Activated CD8-positive, alpha-beta memory T cell treated with anti-CD3 and anti-CD28 coated beads, Interleukin-2, amount 50 U/mL, for 4 hours (primary cell): Measurements from ENCODE around the gene TRMT5.

Experiments
- DNase-seq: peaks from one replicate; pipeline ENCODE4 v3.0.0-alpha.2; 2020

Gene TRMT5

GRCh38 chr14:60980811-60981632 is at the start of gene TRMT5, which contains the start of gene SLC38A6:
Gene TRMT5, minus strand, starts transcription at chr14:60981079. Its CDS starts 106 bp downstream, at chr14:60980973.
Gene SLC38A6, plus strand, starts transcription at chr14:60981245. Its CDS starts 33 bp downstream, at chr14:60981278.
- DNase-seq = peak; percentile 93

- DNase-seq = no peak
Observed at GRCh38 chr14:61026526-61026925, 45.6 kb upstream of the TRMT5 start.

- DNase-seq = peak; percentile 45
Observed at GRCh38 chr14:61025251-61026223, 44.7 kb upstream of the TRMT5 start.

GRCh38 chr14:61019537-61019936 is 38.7 kb upstream of the TRMT5 start:
- no peak for DNase-seq

GRCh38 chr14:61003571-61003970 is 22.7 kb upstream of the TRMT5 start:
- DNase-seq = no peak

- DNase-seq = no peak
Observed at GRCh38 chr14:60999536-60999935, 18.7 kb upstream of the TRMT5 start.

- DNase-seq = no peak
Observed at GRCh38 chr14:60998617-60999016, 17.7 kb upstream of the TRMT5 start.

GRCh38 chr14:60989599-60989998 is 8.7 kb upstream of the TRMT5 start:
- DNase-seq = no peak

- no peak for DNase-seq
Observed at GRCh38 chr14:60986500-60986899, 5.6 kb upstream of the TRMT5 start.

- DNase-seq = no peak
Observed at GRCh38 chr14:60984196-60984595, 3.3 kb upstream of the TRMT5 start.

GRCh38 chr14:60981633-60982455 is 965 bp upstream of the TRMT5 start:
- no peak for DNase-seq

- no peak for DNase-seq
Observed at GRCh38 chr14:60977847-60978246, 3.0 kb downstream of the TRMT5 start.

- no peak for DNase-seq
Observed at GRCh38 chr14:60975551-60975950, 5.3 kb downstream of the TRMT5 start.

- no peak for DNase-seq
Observed at GRCh38 chr14:60974090-60974651, 6.7 kb downstream of the TRMT5 start.

GRCh38 chr14:60973070-60973469 is 7.8 kb downstream of the TRMT5 start:
- no peak for DNase-seq

- DNase-seq = no peak
Observed at GRCh38 chr14:60972295-60972694, 8.6 kb downstream of the TRMT5 start.

- no peak for DNase-seq
Observed at GRCh38 chr14:60971271-60971670, 9.6 kb downstream of the TRMT5 start.

- no peak for DNase-seq
Observed at GRCh38 chr14:60970146-60970545, 10.7 kb downstream of the TRMT5 start.

- no peak for DNase-seq
Observed at GRCh38 chr14:60968671-60969070, 12.2 kb downstream of the TRMT5 start.

GRCh38 chr14:60968099-60968498 is 12.8 kb downstream of the TRMT5 start:
- no peak for DNase-seq

- DNase-seq = no peak
Observed at GRCh38 chr14:60965402-60965801, 15.5 kb downstream of the TRMT5 start.

- no peak for DNase-seq
Observed at GRCh38 chr14:60964904-60965303, 16.0 kb downstream of the TRMT5 start.
